HG03039 (cell line): Measurements from ENCODE around the gene STYXL1.
A peak's percentile ranks its signal among the peaks of the same experiment; 100 is the strongest.
"Not testable (repeated sequence)": the region's sequence is repeated elsewhere in the genome, so short reads cannot be mapped to it uniquely, and the experiment has no call there.

Source experiments
- ATAC-seq: cut with Tn5 transposase; IDR thresholded peaks from one replicate; pipeline ENCODE4 v1.9.1; 2021; ENCODE audit warnings: mild to moderate bottlenecking, moderate library complexity; ENCODE audit not compliant: unreplicated experiment

Gene STYXL1, protein sequence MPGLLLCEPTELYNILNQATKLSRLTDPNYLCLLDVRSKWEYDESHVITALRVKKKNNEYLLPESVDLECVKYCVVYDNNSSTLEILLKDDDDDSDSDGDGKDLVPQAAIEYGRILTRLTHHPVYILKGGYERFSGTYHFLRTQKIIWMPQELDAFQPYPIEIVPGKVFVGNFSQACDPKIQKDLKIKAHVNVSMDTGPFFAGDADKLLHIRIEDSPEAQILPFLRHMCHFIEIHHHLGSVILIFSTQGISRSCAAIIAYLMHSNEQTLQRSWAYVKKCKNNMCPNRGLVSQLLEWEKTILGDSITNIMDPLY

GRCh38 chr7:76047811-76048667 is at the start of gene STYXL1, which contains the start of gene MDH2:
Gene STYXL1 (minus strand): TSS chr7:76048000. CDS start chr7:76030523, 17,477 bp downstream.
Gene MDH2 (plus strand): TSS chr7:76048106. CDS start chr7:76048161, 55 bp downstream.
- ATAC-seq, result peak; percentile 92

- no peak for ATAC-seq
Measured at GRCh38 chr7:76095908-76096307, 48.1 kb upstream of the STYXL1 start.

GRCh38 chr7:76094326-76094725 is 46.5 kb upstream of the STYXL1 start:
- ATAC-seq, result not testable (repeated sequence)

DNA sequence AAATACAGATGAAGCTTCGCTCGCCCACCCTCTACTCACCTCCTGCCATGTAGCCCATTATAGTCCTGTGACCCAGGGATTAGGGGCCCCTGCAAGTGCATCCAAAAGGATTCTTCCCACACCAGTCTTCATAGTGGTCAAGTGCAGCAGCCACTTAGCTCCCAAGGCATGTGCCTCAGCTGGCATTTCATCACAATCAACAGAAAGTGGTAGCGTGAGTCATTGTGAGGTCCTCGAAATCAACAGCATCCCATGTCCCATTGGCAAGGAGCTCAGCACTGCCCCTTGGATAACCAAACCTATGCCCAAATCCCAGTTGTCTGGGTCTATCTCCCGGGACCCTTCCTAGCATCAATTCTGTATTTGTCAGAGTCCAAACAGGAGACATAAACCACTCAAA is 45.7 kb upstream of the STYXL1 start:
- not testable (repeated sequence) for ATAC-seq

DNA sequence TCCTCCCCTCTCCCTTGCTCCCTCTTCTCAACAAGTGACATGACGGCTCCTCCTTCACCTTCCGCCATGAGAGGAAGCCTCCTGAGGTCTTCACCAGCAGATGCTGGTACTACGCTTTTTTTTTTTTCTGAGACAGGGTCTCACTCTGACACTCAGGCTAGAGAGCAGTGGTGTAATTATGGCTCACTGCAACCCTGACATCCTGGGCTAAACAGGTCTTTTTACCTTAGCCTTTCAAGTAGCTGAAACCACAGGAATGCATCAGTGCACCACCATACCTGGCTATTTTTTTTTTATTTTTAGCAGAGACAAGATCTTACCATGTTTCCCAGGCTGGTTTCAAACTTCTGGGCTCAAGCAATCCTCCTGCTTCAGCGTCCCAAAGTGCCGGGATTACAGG is 43.7 kb upstream of the STYXL1 start:
- no peak for ATAC-seq

GRCh38 chr7:76089865-76090475 is 42.2 kb upstream of the STYXL1 start:
- ATAC-seq, result no peak

- not testable (repeated sequence) for ATAC-seq
Measured at GRCh38 chr7:76087362-76087791, 39.6 kb upstream of the STYXL1 start.

DNA sequence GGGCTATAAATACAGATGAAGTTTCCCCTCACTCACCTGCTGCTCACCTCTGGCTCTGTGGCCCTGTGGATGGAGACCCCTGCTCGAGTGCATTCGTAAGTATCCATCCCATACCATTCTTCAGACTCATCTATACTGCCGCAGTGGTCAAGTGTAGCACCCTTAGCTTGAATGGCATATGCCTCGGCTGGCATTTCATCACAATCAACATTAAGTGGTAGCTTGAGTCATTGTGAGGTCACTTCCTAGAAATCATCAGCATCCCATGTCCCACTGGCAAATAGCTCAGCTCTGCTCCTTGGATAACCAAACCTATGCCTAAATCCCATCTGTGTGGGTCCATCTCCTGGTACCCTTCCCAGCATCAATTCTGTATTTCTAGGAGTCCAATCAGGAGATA is 38.3 kb upstream of the STYXL1 start:
- ATAC-seq, result no peak

DNA sequence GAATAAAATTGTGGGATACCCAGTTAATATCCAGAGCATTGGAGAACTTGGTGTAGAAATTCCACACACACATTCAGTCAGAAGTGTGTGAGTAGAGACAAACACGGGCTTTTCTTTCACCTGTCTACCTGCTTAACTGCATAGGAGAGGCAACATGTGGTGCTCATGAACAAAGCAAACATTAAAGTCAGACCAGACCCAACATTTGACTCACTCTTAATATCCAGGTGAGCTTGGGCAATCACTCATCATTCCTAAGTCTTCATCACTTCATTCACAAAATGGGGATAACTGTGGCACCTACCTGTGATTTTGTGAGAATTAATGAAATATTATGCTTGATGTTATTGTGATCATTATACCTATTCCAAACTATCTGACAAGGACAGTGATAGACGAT is 36.3 kb upstream of the STYXL1 start:
- not testable (repeated sequence) for ATAC-seq

- ATAC-seq, result no peak
Measured at GRCh38 chr7:76080204-76080603, 32.4 kb upstream of the STYXL1 start.

DNA sequence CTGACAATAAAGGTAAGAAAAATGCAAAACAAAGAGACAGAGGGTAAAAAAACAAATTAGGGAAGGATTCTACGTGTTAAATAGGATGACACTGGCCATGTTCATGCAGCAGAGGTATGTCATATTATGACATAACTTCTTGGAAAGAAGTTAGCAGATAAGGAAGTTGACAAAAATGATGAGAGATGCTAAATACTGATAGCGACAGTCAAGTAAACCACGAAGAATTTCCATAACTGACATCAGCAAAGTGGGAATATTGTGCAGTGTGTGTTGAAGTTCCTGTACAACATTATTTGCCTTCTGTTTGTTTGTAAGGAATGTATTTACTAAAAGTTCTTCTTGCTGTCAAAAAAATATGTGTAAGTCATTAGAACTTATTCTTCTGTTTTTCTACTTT is 29.6 kb upstream of the STYXL1 start:
- ATAC-seq, result no peak

GRCh38 chr7:76076995-76077394 is 29.2 kb upstream of the STYXL1 start:
- no peak for ATAC-seq

DNA sequence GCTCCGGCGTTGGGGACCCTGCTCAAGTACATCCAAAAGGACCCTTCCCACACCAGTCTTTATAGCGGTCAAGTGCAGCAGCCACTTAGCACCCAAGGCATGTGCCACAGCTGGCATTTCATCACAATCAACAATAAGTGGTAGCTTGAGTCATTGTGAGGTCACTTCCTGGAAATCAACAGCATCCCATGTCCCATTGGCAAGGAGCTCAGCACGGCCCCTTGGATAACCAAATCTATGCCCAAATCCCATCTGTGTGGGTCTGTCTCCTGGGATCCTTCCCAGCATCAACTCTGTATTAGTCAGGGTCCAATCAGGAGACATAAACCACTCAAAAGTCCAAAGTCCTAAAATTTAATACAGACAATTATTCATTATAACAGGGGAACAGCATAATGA is 27.2 kb upstream of the STYXL1 start:
- no peak for ATAC-seq

DNA sequence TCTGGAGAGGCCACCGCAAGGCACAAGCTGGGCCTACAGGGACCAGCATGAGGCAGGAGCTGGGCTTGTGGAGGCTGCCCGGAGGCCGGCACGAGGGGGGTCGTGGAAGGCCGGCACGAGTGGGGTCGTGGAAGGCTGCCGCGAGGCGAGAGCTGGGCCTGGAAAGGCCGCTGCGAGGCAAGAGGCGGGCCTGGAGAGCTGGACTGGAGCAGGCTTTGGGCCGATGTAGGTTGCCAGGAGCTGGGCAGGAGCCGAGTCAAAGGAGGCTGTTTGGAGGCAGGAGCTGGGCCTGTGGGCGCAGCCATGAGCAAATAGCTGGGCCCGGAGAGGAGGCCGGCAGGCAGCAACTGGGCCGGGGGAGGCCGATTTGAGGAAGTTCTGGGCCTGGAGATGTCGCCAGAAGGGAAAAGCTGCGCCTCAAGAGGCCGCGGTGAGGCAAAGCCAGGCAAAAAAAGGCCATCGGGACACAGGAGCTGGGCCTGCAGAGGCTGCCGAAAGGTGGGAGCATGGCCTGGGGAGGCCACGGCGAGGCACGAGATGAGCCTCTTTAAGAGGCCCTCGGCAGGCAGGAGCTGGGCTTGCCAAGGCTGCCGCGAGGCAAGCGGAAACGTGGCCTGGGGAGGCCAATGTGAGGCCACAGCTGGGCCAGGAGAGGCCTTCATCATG is 26.6 kb upstream of the STYXL1 start:
- no peak for ATAC-seq

- no peak for ATAC-seq
Measured at GRCh38 chr7:76073335-76073990, 25.7 kb upstream of the STYXL1 start.

DNA sequence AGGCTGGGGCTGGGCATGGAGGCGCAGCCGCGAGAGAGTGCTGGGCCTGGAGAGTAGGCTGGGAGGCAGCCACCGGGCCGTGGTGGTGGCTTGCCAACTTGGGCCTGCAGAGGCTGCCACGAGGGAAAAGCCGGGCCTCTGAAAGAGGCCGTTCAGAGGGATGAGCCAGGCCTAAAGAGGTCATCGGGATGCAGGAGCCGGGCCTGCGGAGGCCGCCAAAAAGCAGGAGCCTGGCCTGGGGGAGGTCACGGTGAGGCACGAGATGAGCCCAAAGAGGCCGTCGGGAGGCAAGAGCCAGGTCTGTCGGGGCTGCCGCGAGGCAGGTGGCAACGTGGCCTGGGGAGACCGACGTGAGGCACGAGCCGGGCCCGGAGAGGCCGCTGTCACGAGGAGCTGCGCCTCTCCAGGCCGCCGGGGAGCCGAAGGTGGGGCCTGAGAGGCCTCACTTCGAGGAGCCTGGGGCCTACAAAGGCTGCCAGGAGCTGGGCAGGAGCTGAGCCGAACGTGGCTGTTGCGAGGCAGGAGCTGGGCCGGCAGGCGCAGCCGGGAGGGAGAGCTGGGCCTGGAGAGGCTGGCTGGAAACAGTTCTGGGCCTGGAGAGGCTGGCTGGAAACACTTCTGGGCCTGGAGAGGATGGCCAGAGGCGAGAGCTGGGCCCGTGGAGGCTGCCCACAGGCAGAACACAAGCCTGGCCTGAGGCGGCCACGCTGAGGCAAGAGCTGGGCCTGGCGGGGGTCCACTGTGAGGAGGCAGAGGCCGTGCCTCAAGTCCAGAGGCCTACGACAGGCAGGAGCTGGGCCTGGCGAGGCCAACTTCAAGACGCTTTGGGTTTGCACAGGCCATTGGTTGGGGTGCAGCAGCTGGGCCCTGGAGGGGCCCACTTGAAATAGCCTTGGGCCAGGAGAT is 24.7 kb upstream of the STYXL1 start:
- no peak for ATAC-seq

- no peak for ATAC-seq
Measured at GRCh38 chr7:76071316-76072242, 23.8 kb upstream of the STYXL1 start.

DNA sequence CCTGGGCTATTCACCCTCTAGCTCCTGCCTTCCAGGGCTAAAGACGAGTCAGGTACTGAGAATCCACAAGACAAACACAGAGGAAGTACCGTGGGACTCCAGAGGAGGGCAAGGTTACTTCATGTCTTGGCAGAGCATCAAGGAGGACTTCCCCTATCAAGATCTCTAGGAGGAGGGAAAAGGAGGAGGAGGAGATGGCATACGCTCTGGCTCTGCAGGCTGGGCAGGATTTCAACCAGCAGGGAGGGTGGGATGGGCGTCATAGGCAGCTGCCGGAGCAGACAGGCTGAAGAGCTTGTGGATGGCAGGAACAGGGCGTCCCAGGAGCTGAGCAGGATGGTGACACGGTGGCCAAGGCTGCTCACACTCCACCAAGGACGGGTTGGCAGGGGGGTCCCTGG is 21.4 kb upstream of the STYXL1 start:
- no peak for ATAC-seq
